Measurements from ENCODE around the gene CHRNA4.

The CHRNA4 gene

DNA sequence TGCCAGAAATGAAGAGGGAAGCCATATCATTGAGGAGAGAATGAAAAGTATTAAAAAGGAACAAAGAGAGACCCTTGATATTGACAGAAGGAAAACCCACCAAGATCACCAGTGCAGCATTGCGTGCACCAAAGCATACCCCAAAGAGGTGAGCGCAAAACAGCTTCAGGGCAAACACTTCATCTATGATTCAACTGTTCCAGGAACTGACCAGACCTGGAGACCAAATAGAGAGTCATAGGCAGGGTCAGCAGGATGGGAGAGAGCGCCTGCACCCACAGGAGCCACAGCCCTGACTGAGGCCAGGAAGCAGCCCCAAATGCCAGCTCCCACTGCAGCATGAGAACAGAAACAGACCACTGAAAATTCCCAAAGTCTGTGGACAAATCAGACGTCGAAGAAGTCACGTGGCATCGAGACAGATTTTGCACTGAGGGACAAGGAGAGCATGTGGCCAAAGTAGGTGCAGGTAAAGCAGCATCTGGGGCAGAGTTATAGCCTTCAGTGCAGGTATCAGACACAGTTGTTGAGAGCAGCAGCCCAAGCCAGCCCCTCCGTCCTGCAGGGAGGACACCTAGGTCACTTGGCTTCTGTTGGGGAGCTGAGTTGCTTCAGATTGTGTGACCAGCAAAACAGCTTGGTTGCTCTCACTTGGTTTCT lies 29.3 kb downstream of the CHRNA4 start:
- DNase-seq, result no peak

DNA sequence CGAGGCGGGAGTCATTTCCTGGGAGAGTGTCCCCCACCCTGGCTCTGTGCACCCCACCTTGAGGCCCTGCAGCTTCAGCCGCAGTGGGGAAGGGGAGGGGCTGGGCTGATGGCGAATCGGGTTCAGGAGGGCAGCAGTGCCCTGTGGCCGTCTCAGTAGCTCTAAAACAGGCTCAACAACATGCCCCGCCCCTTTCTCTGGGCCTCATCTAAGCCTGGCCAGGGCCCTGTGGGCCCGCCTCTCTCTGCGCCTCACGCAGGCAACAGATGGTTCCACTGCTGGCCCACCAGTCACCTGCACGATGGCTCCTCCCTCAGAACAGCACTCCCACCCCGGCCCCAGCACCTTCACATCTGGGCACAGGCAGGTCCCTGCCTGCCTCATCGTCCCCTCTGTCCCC lies 30.2 kb downstream of the CHRNA4 start:
- DNase-seq, result no peak

DNA sequence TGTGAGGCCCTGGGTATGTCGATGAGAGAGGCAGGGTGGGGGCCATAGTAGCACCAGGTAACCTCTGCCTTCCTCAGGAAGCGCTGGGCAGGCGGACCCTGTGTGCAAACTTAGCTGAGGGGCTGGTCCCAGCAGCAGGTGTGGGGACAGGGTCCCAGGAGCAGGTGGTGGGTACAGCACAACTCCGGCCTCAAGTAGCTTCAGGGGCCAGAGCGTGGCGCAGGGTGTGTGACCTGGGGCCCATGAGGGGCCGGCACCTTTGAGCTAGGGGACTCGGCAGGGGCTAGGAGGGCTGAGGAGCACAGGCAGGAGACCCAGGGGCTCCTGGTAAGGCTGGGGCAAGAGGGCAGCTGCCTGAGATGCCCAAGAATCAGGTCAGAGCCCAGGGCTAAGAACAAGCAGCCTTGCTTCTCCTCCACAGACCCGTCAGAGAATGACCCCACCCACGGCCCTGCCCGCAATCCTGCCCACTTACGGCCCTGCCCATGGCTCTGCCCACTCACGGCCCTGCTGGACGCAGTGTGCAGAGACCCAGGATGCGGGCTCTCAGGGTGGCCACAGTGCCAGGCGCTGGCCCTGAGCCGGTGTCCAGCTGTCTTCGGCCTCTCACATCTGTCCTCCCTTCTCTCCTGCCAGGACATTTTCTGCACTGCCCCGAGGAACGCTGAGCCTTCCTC lies 30.9 kb downstream of the CHRNA4 start:
- DNase-seq, result no peak

DNA sequence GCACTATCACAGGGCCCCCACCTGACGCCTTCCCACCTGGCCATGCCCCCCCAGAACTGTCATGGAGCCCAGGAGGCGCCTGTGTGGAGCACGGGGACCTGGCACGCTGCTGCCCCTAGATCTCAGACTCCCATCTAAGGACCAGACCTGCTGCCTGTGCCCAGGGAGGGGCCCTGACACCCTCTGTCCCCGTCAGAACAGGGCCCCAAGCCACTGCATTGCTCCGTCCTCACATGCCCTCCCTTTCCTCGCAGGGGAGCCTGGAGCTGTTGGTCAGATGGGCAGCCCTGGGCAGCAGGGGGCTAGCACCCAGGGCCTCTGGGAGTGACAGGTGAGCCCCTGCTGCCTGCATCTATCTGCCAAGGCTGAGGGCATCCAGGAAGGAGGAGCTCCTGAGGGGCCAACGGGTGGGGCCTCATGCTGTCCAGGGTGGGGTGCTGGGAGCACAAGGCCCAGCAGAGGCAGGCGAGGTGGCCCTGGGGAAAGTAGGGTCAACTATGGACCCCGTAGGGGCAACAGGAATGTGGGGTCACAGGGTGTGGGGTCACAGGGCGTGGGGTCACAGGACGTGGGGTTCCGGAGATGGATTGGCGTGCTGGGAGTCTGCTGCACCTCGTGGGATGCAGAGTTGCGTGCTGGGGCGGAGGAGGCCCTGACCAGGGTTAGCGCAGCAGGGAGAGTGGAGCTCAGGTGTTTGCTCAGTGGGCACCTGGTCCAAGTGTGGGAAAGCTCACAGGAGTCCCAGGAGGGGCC lies 31.6 kb downstream of the CHRNA4 start:
- no peak for DNase-seq

DNA sequence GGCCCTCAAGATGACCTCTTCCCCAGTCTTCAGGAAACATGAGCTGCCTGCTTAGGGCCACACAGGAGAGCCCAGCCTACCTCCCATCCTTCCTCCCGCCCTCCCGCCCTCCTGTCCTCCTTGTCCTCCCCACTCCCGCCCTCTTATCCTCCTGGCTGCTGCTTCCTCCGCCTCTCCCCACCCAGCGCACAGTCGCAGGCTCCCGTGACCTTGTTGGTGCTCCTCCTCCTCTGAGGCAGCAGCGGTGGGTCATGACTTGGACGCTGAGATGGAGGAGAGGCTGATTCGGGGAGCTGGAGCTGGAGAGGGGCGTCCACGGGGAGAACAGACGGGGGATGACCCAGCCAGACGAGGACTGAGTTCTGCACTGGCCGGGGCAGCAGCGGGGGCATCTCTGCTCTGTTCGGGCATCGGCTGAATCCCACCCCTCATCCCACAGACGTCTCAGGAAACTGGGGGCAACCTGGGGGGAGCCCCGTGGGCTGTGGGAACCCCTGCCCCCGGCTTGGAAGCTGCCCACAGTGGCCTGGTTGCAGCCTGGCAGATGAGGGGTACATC lies 32.4 kb downstream of the CHRNA4 start:
- DNase-seq, result no peak

DNA sequence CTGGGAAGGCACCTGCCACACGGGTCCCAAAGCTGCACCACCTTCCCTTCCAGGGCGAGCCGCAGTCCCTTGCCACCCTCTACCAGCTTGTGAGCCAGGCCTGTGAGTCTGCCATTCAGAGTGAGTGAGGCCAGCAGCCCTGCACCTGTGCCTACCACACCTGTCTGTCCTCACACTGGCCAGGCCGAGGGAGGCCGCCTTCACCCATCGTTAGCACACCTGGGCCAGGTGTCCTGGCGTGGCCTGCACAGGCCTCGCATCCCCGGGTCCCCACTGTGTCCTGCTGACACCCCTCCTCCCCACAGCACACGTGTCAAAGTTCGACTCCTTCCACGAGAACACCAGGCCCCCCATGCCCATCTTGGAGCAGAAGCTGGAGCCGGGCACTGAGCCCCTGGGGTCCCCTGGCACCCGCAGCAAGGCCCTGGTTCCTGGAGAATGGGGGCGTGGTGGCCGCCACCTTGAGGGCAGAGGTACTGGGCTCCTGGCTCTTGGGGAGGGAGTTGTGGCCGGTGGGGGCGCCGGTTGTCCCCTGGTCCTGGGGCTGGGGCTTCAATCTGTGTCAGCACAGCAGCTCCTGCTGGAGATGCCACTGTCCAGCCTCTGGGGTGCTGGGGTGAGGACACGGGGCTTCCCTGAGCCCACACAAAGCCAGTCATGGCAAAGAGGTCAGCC lies 33.0 kb downstream of the CHRNA4 start:
- no peak for DNase-seq

DNA sequence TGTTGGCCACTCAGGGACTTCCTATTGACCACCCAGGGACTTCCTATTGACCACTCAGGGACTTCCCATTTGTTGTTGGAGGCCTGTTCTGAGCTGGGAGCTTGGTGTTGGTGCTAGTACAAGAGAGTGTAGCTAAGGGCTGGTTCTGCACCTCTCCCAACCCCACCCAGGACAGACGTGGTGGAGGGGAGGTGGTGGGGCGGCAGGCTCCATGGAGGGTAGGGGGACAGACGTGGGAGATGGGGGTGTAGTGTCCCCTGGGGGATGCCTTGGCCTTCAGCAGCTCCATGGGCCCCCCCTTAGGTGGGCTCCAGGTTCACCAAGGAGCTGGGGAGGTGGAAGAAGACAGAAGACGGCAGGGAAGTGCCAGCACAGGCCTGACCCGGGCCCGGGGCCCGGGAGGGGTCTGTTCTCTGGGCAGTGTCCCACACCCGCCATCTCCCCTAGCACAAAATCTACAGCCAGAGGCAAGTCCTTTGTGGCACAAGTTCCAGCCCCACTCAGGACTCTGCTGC lies 33.9 kb downstream of the CHRNA4 start:
- DNase-seq, result no peak

DNA sequence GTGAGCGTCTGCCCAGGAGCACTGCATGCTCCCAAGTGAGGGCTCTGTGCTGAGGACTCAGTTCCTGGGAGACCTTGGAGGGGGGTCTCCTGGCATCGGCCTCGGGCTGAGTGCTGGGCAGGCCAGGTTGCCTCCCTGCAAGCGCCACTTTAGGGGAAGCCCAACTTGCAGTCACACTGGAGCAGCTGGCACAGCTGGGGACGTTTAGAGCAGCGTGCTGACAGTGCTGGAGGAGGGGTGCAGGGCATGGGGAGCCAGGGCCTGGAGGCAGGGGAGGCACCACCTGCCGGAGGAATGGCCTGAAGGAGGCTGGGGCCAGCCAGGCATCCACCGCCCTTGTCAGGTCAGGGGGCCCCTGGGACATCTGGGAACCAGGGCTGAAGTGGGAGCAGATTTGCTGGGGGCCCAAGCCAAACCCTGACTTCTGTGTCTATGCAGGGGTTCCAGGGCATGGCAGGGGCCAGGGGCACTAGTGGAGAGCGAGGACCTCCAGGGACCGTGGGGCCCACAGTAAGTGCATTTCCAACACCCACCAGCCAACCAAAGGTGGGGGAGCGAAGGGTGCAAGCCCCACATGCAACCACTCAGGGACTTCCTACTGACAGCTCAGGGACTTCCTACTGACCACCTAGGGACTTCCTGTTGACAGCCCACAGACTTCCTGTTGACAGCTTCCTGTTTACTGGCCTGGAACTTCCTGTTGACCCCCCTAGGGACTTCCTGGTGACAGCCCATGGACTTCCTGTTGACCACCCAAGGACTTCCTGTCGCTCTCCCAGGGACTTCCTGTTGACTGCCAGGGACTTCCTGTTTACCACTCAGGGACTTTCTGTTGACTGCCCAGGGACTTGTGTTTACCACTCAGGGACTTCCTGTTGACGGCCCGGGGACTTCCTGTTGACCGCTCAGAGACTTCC lies 34.6 kb downstream of the CHRNA4 start:
- DNase-seq, result no peak

DNA sequence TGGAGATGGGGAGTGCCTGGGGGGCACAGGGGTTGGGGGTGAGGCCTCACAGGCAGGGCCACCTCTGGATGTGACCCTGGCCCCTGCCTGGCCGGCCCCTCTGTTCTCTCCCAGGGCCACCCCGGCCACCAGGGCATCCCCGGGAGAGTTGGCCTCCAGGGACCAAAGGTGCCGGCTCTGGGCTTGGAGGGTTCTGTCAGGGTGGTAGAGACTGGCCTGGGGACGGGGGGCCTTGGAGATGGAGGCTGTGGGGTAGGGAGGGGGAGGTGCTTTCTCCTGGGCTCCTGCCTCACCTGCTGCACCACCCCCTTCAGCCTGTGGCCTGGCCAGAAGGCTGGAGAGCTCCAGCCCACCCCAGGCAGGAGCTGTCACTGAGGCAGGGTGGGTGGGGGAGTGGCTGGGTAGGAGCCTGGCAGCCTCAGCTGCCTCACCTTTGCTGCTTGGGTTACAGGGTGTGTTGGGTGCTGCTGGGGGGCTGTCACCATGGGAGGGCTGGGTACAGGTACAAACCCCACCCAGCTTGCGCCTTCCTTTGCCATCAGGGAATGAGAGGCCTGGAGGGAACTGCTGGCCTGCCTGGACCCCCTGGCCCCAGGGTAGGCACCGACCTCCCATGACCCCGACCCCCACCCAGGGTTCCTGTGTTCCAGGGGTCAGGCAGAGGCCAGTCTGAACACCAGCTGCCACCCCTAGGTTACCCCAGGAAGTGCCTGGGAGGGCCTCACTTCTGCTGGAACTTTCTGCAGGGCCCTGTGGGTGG lies 35.4 kb downstream of the CHRNA4 start:
- no peak for DNase-seq

DNA sequence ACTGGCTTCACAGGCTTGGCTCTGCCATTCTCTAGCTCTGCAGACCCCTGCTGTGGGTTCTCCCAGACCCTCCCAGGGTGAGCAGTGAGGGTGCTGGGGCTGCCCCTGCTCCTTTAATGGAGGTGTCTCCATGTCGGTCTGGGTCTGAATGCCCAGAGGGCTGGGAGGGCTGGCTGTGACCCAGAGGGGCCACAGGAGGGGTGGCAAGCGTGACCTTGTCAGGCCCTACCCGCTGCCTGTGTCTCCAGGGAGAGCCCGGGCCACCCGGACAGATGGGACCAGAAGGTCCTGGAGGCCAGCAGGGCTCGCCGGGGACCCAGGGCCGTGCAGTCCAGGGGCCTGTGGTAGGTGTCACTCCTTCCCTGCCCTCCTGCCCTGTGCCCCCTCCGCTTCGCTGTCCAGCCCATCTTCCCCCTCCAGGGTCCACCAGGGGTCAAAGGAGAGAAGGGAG lies 36.1 kb downstream of the CHRNA4 start:
- DNase-seq, result no peak

DNA sequence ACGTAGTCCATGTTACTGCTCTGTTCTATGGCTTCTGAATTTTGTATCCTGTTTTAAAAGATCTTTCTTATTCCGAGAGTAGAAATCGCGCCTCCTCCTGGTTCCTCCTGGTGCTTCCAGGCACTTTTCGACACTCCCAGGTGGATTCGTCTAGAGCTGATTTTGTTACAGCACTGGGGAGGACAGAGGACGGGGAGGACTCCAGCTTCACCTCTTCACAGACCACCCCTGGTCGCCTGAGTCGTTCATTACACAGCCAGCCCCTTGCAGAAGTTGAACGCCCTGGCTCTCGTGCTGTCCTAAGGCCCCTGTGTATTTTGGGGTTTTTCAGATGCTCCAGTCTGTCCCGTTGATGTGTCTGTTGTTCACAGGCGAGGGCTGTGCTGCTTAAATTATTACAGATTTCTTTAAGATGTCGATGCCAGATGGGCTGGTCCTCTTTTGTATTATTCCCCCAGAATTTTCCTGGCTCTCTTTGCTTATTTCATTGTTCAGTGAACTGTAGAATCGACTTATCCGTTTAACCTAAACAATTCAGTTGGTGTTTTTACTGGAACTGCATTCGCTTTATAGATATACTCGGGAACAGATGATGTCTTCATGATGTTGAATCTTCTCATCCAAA lies 37.7 kb downstream of the CHRNA4 start:
- DNase-seq, result no peak

DNA sequence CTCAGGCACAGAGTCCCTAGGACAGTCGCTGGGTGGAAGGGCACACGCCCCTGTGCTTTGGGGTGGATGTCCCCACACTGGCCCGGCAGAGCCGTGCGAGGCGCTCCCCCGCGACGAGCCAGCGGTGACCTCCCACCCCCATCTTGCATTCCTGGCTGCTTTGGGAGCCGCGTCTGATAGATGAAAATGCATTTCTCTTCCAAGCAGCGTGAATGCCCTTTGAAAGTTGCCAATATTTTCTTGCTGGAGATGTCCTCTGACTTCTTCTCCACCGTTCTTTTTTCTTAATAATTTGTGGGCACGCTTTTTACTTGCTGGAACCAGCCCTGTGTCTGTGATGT lies 38.2 kb downstream of the CHRNA4 start:
- DNase-seq, result no peak

DNA sequence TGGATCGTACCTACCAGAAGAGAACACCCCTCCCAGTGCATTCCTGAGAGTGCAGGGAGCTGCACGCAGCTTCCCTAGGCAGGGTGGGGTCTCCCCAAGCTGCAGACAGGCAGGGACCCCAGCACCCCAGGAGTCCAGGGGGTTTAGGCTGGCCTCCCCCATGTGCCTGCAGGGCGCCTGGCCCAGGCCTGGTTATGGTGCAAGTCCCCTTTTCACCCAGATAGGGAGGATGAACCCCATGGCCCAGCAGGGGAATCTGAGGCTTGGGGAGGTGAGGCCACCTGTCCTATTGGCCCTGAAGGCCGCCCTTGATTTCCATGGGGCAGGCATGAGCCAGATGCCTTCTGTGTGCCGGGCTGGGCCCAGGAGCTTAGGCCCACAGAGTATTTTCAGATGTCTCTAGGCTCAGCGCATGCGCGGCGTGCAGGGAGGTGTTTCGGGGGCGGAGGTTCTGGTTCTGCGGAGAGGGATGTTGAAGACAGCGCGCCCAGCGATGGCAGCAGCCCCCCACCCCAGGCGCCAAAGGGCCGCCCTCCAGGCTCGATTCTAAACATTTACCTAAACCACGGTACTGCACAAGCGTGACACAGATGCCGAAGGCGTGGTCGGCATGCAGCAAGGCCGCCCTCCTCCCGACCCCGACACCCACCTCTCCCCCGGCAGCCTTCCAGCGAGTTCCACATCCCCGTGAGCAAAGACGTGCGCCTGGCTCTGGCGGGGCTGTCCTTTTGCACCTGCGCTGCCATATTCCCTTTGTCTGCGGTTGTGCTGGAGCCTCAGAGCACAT lies 38.8 kb downstream of the CHRNA4 start:
- no peak for DNase-seq

DNA sequence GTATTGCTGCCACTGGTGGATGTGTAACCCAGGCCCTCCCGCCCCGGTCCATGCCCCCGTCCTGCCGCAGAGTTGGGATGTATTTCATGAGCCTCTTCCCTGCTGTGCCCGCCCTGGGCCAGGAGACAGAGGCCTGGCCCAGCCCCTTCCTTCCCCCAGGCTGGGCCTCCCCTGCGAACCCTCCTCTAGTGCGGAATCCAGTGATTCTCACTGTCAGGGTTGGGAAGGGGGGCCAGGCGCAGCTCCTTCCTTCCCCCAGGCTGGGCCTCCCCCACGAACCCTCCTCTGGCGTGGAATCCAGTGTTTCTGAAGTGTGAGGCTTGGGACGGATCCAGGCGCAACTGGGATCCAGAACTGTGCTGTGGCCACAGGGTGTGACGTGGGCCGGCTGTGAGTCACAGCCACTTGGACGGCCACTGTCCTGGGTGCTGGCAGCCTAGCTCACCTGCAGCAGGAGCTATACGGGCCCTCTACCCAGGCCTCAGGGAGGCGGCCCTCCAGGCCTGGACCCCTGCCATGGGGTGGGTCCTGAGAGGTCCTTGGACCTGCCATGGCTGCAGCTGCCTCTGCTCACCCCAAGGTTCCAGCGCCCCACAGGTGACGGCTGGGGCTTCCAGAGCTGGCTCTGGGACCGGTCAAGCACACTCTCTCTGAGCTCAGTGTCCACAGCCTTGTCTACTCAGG lies 39.9 kb downstream of the CHRNA4 start:
- DNase-seq, result no peak

DNA sequence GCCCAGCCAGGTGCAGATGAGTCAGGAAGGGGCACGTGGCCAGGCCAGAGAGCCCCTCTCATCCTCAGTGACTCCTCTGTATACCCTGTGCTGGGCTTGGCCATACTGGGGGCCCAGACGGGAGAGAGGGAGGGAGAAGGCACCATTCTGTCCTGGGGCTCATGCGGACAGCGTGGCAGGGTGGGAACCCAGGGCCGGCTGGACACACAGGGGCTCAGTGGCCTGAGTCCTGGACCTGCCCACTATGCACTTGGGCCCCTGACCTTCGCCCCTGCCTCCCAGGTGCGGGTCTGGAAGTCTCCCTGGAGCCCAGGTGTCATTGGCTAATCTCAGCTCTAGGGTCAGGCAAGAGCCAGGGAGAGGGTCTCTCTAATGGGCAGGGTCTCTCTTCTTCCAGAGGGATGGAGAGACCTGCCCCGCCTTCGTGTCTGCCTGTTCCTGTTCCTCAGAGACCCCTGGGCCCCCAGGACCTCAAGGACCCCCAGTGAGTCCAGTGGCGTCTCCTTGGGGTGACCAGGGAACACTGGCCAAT lies 40.5 kb downstream of the CHRNA4 start:
- no peak for DNase-seq

DNA sequence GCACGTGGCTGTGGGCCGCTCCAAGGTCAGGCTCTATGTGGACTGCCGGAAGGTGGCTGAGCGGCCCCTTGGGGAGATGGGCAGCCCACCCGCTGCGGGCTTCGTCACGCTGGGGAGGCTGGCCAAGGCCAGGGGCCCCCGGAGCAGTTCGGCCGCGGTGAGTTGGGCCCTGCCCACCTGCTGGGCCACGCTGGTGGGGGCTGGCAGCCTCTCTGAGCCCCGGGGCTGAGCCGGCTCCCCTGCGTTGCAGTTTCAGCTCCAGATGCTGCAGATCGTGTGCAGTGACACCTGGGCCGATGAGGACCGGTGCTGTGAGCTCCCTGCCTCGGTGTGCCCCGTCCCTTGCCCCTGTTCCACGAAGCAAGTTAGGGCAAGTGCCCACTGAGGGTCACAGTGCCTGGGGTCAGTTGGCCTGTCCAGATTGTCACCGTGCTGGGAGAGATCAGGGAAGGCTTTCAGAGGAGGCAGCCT lies 41.1 kb downstream of the CHRNA4 start:
- no peak for DNase-seq

DNA sequence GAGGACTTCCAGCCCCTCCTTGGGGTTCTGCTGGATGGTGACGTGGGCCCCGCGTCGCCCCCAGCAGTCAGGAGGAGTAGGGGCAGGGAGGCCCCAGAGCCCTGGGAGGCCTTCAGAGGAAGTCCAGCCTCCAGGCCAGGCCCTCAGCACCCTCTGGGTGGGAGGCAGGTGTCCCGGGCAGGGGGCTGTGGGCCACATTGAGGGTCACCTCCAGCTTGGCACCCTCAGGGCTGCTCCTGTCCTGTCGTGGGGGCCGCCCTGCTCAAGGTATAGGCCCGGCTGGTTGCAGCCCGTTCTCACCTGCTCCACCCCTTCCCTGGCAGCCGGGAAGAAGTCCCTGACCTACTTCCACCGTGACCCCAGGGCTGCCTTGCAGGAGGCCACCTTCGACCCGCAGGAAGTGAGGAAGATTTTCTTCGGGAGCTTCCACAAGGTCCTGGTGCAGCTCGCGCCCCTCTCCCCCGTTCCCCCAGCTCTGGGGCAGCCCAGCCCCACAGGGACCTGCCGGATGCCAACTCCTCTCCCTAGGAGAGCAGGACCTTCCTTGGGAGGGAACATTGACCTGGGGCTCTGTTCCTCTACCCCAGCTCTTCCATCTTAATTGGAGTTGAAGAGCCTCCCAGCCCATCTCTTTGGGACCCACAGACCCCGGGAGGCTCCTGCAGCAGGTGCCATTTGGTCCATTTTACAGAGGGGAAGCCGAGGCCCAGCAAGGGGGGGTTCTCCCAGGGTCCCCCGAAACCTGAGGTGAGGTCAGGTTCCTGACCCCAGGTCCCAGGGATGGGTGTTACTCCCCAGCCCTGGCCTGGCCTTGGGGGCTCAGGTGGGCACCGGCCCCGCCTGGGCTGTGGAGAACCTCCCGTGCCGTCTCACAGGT lies 41.7 kb downstream of the CHRNA4 start:
- no peak for DNase-seq
